LNCaP clone FGC (cell line): ENCODE results near the gene MAMDC2.
"Not testable (repeated sequence)": the region's sequence is repeated elsewhere in the genome, so short reads cannot be mapped to it uniquely, and the experiment has no call there.

Experiments
- DNase-seq: peaks from one replicate; pipeline ENCODE4 v3.0.0-alpha.2; 2011; ENCODE audit warnings: low read depth
- H3K4me3 ChIP-seq: 2 replicates; pipeline ENCODE4 v1.5.1; 2011; ENCODE audit warnings: mild to moderate bottlenecking, low read depth, low read length, control low read depth
- CTCF ChIP-seq: IDR thresholded peaks from 2 replicates; pipeline ENCODE4 v1.5.1; 2012; ENCODE audit warnings: mild to moderate bottlenecking; ENCODE audit not compliant: control insufficient read depth, insufficient read depth; ENCODE audit errors: extremely low read depth

MAMDC2 gene

GRCh38 chr9:70195456-70195855 lies 151.8 kb downstream of the MAMDC2 start:
- H3K4me3 ChIP-seq, result no peak overlapping the region
- no peak for TF ChIP-seq CTCF
- DNase-seq, result no peak

- H3K4me3 ChIP-seq, result no peak overlapping the region
- DNase-seq, result no peak
- TF ChIP-seq CTCF, result no peak
These were observed 153.8 kb downstream of the MAMDC2 start for GRCh38 chr9:70197216-70198044.

GRCh38 chr9:70204743-70205142 lies 161.1 kb downstream of the MAMDC2 start:
- H3K4me3 ChIP-seq, DNase-seq: not testable (repeated sequence)

GRCh38 chr9:70205366-70206020 lies 161.8 kb downstream of the MAMDC2 start:
- peak; percentile 42 for DNase-seq

GRCh38 chr9:70217029-70217428 lies 173.4 kb downstream of the MAMDC2 start:
- DNase-seq, result no peak
- H3K4me3 ChIP-seq, result no peak overlapping the region
- no peak for TF ChIP-seq CTCF

More at GRCh38 chr9:70205366-70206020, 161.8 kb downstream of the MAMDC2 start:
- no peak overlapping the region for H3K4me3 ChIP-seq
- TF ChIP-seq CTCF, result no peak

GRCh38 chr9:70218767-70219166 lies 175.1 kb downstream of the MAMDC2 start:
- no peak for TF ChIP-seq CTCF
- no peak for DNase-seq
- H3K4me3 ChIP-seq, result no peak overlapping the region

- no peak for TF ChIP-seq CTCF
- no peak overlapping the region for H3K4me3 ChIP-seq
- peak; percentile 17 for DNase-seq
These were observed 176.6 kb downstream of the MAMDC2 start for GRCh38 chr9:70220216-70220615.
